GM18498 (cell line): ENCODE data around the gene SGIP1.
"Not testable (repeated sequence)": the region's sequence is repeated elsewhere in the genome, so short reads cannot be mapped to it uniquely, and the experiment has no call there.

ENCODE experiments used
- ATAC-seq: cut with Tn5 transposase; IDR thresholded peaks from one replicate; pipeline ENCODE4 v1.9.1; 2021; ENCODE audit warnings: mild to moderate bottlenecking, moderate library complexity; ENCODE audit not compliant: unreplicated experiment

SGIP1 gene

DNA sequence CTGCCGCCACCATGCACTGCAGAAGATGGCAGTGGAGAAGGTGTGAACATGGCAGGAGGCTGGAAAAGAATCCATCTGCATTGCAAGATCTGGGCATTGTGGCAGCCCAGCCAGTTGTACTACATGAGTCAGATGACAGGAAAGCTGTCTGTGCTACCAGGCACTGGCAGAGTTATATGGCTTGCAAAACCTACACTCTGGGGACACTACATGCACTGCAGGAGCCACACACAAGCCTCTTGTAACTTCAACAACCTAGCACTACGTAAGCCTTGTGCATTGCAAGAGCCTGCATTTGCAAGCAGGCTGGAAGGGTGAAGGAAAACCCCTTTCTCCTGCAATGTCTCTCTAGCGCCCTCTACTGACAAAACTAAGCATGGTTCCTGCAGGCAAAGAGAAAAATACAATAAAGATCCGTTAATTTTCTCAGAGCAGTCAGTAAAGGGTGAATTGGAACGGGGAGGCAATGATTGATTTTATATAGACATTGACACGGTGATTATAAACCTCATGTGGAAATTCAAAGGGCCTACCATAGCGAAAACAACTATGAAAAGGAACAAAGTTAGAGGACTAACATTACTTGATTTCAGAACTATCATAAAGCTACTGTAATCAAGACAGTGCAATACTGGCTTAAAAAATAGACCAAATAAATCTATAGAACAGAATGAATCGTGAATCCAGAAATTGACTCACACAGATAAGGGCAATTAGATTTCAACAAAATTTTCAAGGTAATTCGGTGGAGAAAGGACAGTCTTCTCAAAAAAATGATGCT is 192.1 kb downstream of the SGIP1 start:
- ATAC-seq, result peak; percentile 73

DNA sequence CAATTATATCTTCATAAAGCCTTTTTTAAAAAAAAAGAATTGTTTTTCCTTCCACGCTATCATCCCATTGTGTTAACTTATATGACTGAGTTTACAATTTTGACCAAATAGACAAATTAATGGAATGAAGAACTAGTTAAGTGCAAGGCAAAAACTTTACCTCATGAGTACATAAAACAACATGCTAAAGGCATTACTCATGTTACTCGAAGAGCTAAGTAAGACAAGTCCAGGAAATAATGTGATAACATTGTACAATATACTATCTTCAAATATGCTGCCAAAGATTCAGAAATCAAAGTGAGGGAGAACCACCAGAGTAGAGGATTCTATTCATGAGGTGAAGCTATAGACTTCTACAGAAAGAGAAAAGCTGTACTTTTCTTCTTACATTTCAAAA is 194.1 kb downstream of the SGIP1 start:
- ATAC-seq, result no peak

DNA sequence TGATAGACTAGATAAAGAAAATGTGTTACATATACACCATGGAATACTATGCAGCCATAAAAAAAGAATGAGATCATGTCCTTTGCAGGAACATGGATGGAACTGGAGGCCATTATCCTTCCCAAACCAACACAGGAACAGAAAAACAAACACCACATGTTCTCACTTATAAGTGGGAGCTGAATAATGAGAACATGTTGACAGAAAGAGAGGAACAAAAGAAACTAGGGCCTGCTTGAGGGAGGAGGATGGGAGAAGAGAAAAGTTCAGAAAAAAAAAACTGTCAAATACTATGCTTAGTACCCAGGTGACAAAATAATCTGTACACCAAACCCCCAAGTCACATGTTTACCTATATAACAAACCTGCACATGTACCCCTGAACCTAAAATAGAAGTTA is 194.8 kb downstream of the SGIP1 start:
- ATAC-seq, result not testable (repeated sequence)

DNA sequence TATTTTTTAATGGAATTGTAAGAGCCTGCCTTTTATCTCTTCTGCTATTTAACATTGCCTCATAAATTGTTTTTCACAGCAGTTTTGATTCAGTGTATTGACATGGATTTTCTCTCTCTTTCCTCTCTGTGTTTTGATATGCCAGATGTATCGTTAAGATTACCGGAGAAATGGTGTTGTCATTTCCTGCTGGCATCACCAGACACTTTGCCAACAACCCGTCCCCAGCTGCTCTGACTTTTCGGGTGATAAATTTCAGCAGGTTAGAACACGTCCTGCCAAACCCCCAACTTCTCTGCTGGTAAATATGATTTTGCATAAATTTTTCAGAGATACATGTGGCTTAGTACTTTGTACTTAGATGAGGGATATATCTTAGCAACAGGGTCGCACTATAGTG is 195.2 kb downstream of the SGIP1 start:
- ATAC-seq, result peak; percentile 51

DNA sequence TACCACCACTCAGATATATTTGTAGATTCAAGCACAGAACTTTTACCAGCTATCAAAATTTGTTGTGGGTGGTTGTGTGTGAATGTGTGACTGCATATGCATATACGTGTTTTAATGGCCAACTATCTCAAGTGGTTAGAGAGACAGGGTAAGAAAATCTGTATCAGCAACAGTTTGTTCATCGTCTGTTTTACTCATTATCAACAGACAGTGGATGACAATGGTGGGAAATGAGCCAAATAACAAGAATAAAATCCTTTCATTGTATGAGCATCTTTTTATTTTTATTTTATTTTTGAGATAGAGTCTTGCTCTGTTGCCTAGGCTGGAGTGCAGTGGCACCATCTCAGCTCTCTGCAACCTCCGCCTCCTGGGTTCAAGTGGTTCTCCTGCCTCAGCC is 195.6 kb downstream of the SGIP1 start:
- no peak for ATAC-seq

DNA sequence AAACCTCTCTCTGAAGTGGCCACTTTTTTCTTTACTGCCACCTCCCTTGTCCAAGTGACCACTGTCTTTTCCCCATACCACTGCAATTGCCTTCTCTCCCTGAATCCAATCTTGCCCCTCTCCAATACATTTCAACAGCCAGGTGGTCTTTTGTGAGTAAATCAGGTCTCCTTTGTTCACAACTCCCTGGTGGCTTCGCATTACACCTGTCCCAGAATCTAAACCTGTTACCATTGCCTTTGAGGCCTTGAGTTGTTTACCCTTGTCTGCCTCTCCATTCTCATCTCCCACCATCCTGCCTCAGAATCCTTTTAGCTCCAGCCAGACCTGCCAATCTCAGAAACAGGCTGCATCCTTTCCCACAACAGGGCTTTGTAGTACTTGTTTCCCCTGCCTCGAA is 196.5 kb downstream of the SGIP1 start:
- no peak for ATAC-seq

DNA sequence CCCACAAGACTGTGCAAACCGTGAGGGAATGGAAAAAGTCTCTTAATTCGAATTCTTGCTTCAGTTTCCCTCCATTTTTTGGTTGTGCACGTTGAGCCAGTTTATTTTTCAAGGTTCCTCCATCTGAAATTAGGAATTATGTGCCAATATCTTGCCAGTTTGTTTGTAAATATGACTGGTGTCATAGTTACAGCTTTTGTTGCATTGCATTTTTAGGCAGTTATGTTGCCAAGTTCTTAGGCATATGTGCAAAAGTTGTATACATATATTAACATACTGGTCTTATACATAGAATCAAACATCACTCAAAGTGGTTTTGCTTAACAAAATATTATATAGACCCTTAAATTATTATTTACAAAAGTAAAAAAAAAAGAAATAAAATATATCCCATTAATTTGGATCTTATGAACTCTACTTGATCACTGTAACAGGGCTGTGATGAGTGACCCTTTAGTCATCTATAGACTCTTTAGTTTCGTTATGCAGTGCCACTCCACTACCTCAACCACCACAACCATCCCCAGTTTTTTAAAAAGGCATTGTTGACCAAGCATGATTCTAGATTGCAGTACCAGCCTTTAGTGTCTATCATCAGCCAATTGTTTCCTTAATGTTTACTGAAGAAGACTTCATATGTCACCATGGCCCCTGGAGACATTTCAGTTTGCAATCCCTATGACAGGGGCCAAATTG is 197.4 kb downstream of the SGIP1 start:
- ATAC-seq, result peak; percentile 65

DNA sequence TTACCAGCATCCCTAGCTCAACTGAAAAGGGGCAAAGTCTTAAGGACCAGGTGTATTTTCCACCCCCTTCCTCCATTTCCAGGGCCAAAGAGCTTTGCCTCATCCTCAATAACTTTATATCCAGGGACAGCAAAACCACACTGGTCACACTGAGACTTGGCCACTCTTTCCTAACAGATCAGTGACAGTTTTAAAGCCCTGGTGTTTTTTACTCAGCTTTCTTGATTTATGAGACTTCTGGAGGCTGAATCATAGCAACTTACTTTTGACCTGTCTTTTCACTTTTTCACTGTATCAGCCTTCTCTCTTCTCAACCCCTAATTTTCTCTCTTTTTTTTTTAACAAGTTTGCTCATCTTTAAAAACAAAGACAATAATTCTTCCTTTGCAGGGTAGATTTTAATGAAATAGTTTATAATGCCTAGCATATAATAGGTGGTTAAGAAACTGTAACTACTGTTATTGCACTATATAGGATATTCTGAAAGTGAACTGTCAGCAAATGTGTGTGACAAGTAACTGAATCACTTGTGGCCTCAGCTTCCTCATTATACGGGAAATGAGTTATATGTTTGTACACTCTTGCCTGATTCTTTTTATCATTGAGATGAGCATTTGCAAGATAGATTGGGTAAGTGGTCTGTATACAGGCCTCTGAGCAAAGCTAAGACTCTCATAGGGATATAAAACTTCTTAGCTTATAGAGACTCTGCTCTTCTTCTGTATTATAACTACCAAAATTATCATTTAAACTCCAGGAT is 198.6 kb downstream of the SGIP1 start:
- no peak for ATAC-seq

DNA sequence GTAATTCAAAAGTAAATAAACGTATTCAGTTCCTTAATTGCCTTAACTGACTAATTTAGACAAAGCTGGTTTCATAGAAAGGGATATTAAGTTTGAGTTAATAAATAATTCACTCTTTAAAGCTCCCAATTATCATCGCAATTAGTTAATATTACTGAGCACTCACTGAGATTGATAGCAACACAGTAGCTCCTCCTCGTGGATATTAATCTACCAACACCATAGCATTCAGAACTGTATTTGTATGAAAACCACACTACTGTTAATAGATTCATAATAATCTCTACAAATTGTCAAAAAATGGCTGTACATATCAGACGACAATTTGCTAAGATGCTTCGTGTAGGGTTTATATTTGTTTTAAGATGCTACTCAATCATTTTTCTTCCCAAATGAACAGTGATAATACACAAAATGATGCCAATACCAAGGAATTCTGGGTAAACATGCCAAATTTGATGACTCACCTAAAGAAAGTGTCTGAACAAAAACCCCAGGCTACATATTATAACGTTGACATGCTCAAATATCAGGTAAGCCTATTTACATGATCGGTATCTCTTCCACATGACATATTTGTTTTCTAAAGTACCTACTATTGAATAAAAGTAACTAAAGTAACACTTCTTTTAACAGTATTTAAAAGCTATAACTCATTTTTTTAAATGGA is 199.5 kb downstream of the SGIP1 start:
- ATAC-seq, result no peak

DNA sequence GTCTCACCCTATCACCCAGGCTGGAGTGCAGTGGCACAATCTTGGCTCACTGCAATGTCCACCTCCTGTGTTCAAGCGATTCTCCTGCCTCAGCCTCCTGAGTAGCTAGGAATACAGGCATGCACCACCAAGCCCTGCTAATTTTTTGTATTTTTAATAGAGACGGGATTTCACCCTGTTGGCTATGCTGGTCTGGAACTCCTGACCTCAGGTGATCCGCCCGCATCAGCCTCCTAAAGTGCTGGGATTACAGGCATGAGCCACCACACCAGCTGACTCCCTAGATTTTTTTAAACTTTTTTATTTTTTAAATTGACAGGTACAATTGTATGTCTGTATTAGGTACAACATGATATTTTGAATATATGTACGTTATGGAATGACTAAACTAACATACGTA is 200.6 kb downstream of the SGIP1 start:
- ATAC-seq, result not testable (repeated sequence)

DNA sequence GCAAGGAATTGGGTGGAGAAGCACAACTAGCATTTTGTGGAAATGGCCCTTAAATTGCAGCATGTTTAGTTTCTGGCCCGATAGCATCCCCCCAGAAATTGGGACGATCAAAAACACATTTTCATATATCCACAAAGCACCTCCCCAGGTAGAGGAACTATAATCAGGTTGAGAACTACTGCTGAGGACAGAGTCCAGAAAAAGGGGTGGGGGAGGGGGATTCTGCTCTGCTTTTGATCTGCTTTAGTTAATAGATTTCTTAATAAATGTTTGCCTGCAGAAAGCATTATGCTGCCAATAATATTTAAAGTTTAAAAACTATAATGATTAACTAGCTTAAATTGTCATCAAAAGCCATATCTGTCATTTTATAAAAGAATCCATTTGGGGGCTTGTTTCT is 203.9 kb downstream of the SGIP1 start:
- ATAC-seq, result no peak

DNA sequence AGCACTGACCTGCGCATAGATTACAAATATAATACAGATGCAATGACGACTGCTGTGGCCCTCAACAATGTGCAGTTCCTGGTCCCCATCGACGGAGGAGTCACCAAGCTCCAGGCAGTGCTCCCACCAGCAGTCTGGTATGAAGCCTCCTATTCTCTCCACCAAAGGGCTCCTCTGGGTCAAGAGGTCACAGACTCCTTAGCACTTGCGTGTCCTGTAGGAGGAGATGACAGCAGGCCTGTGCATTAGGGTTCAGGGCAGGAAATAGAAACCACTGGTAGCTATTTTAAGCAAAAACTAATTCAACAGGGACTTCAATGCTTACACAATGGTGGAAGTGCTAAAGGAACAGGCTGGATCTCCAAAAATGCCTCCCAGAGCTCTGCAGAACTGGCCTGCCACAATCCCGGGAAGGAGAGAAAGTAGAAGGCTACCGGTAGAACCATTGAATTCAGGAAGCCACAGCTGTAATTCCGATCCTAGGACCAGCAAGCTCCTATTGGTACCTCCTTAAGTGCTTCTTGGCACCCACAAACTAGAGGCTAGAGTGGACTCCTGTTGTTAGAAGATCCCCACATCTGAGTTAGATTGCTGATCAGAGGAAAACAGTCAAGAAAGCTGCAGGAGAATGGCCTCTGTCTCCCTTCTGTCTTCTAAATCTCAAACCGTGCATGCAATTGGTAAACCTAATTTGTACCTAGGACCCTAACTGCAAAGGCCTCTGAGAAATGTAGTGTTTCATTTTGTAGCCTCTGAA is 205.6 kb downstream of the SGIP1 start:
- peak; percentile 78 for ATAC-seq

DNA sequence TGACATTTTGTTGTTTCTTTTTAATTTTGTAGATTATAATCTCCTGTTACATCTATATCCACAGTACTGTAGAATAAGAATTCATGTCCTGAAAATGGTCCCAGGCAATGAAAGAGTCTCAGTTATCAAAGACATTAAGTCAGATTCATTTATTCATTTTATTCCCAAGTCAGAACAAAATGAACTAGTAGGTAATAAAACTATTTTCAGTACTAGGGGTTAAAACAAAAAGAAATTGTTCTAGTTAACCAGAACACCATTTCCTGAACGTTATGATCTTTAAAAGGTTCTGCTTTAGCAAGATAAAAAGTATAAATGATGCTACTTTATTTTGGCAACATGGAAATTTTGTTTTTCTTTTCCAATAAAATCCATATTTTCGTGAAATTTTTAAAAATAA is 211.5 kb downstream of the SGIP1 start:
- no peak for ATAC-seq

DNA sequence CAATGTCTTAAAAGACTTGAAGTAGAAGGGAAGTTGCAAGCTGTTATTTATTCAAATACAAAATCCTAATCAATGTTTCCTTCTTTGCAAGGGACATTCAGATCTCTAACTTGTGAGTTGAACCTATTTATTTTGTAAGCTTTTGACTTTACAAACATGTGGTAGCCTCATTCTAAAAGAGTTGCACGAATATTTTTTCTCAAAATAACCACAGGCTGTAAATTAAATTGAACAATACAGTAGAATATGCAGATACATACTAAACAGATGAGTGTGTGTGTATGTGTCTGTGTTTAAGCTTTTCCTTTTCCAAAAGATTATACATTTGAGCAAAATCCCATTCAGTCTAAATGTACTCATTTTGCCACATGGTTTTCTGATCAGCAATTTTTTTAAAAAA is 213.5 kb downstream of the SGIP1 start:
- ATAC-seq, result no peak

DNA sequence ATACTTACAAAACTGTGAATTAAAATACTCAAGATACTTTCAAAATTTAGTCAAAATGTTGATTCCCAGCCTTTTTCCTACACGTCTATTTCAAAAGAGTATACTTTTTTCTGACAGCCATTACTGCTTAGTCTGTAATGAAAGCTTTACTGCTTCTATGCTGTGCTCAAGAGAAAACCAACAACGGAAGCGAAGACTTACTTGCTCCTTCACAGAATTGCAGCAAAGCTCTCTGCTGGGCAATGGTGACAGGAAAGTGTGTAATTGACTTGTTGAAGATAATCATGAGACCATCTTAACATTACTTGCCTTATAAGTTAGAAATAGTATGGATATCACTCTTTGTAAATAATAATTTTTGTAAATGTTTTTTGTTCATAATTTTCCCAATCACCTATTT is 216.6 kb downstream of the SGIP1 start:
- ATAC-seq, result no peak

DNA sequence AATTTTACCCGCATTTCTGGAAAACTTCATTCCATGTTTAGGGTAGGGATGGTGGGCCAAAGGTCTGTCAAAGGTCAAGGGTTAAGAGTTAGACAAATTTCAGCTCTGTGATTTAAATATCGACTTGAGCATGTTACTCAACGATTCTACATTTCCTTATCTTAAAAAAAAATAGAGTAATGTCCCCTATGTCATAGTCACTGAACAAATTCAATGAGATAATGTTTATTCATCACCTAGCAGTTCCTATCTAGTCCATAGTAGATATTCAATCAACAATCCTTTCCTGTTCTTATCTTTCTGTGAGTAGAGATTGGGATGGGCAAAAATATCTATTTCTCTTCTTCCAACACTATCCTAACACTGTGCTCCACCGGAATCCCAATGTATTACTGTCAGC is 217.2 kb downstream of the SGIP1 start:
- no peak for ATAC-seq

DNA sequence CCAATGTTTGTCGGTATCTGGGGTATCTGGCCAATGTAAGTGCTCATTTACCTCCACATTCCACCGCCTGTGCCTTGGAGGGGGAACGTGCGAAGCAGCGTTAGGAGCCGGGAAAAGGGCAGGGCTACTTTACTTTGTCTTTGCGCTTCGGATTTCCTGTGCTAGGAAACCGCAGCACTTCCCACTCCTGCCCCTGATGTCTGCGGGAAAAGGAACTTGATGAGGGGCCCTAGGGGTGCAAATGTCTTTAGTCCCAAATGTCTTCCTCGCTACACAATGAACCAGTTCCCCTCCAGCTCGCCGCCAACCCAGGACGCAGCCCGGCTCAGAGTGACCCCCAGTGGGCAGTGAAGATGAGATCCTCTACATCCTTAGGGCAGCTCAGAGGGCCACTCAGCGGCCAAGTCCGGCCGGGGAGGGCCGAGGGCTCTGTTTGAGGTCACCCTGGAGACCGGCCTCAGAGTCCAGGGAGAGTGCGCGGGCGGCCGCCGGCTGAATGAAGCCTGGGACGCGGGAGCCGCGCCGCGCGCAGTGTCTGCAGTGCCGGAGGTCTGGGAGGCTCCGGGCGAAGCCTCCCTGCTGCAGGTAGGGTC is 218.1 kb downstream of the SGIP1 start, which contains the start of gene DYNLT5:
Gene DYNLT5 (plus strand): TSS at position 460 of the 593 bp plus-strand sequence. CDS start 2,200 bp downstream, outside the sequence.
- ATAC-seq, result peak; percentile 50

DNA sequence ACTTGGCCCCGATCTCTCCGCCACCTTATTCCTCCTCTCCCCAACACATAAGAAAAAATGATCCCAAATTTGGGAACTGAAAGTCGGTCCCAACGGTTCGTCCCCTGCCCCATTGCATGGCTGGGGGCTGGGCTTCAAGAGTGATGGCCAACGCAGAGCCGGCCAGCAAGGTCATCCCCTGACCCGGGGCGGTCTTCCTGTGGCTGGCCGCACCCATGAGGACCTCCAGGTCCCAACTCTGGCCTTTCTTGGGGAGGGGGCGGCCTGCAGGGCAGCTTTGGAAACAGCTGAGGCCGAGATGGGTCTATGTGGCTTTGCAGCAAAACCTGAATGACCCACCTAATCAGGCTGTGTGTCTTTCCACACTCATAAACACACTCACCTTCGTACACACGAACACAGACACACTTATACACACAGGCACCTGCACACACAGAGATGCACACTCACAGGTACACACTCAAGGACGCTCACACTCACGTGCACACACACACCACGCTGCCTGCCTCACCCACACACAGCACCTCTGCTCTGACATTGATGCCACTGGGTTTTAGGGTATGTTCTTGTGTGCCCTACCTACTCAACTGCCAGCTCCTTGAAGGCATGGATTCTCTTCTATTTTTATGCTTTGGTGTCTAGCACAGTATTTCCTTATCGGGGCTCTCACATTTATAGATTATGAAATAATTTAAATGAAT is 218.9 kb downstream of the SGIP1 start:
- no peak for ATAC-seq

DNA sequence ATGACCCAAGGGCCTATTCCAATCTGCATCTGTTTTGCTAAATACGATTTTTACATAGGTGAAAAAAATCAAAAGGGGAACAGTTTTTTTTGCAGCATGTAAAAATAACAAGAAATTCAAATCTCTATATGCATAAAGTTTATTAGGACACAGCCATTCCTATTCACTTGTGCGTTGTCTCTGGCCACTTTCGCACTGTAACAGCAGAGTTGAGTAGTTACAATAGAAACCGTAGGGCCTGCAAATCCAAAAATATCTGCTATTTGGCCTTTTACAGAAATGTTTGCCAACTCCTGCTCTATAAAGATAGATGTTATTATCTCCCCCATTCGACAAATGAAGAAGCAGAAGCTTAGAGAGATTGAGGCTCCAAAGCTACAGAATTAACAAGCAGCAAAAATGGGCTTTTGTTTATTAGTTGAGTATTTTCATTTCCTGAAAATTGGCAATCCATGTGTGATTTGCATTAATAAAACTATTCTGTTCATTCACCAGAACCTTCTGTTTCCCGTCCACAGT is 223.8 kb downstream of the SGIP1 start:
- peak; percentile 26 for ATAC-seq
